HG03439 (cell line): ENCODE data around the gene C9orf152.
"Not testable (repeated sequence)": the region's sequence is repeated elsewhere in the genome, so short reads cannot be mapped to it uniquely, and the experiment has no call there.

Source experiments
- ATAC-seq: cut with Tn5 transposase; IDR thresholded peaks from one replicate; pipeline ENCODE4 v1.9.1; 2021; ENCODE audit warnings: mild to moderate bottlenecking, moderate library complexity; ENCODE audit not compliant: unreplicated experiment

The C9orf152 gene, protein sequence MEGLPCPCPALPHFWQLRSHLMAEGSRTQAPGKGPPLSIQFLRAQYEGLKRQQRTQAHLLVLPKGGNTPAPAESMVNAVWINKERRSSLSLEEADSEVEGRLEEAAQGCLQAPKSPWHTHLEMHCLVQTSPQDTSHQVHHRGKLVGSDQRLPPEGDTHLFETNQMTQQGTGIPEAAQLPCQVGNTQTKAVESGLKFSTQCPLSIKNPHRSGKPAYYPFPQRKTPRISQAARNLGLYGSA

DNA sequence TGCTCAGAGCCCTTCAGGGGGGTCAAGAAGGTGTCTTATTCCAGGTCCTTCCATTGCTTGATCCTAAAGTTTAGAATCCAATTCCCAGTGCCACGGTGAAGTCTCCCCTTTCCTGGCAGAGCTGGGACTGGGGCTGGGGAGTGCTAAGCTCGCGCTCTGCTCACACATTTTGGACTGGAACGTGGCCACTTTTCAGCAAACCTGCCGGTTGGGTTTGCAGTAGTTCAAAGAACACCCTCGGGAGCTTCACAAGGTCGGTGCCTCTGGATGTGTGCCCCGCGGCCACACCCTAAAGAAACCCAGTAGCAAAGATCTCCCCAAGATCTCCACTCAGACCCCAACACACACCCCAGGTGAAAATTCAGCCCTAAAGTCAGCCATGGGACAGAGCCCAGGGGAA lies at the start of gene C9orf152:
C9orf152 (minus strand) TSS at position 129 of the 400 bp plus-strand sequence. CDS start 580 bp downstream, outside the sequence.
- no peak for ATAC-seq

DNA sequence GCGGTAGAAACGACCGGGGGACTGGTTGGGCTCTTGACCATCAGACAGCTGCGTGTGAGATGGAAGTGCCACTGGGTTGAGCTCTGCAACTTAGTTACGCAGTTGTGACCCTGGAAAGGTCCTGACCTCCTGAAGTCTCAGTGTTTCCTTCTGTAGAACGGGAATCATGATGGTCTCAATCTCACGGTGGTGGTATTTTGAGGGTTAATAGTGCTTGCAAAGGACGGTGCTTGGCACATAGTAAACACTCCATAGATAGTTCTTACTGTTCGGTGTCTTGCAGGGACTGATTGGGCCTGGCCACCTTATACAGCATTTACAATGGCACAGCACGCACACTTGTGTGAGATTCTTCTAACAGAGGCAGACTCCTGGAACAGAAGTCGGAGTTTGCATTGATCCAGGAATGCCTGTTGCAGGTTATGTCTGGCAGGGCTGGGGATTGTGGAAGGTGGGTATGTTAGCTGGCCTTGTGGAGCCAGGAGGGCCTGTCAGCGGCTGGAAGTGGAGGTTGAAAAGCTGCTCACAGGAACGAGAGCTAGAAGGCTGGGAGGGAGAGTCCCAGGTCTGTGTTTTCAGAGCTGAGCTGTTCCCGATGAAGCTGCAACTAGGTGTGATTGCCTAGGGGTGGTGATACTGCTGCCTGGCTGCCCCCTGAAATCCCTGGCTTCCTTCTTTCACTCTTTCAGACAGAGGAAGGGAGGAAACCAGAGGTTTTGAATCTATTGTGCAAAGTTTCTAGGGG lies 49.3 kb upstream of the C9orf152 start:
- ATAC-seq = peak; percentile 1

DNA sequence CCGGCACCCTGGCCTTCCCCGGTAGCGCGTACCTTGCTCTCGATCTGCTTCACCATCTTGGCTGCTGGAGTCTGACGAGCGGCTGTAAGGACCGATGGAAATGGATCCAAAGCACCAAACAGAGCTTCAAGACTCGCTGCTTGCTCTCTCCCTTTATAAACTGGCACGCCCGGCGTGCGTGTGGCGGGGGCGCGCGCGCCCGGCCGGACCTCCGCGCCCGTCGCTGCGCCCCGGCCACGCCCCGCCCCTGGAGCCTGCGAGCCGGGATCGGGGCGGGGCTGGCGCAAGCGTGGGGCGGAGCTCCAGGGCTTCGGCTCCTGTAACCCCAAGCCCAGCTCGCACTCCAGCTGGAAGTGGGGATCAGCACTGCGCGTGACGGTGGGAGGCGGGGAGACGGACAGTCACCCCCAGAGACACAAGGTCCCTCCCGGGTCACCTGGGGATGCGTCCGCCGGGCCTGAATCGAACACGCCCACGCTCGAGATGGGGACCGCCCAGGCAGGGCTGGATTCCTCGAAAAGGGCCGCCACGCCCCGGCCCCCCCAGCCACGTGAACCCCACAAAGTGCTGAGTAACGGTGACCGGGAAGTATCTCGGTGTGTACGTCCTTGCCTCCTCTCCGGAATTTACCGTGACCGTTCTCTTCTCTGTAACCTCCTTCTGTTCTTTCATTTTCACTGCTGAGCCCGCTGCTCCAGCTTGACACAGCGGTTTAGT lies 48.6 kb upstream of the C9orf152 start, which contains the start of gene TXN:
TXN (minus strand) TSS at position 128 of the 717 bp plus-strand sequence; CDS start at position 56, 72 bp downstream.
- ATAC-seq = peak; percentile 68

DNA sequence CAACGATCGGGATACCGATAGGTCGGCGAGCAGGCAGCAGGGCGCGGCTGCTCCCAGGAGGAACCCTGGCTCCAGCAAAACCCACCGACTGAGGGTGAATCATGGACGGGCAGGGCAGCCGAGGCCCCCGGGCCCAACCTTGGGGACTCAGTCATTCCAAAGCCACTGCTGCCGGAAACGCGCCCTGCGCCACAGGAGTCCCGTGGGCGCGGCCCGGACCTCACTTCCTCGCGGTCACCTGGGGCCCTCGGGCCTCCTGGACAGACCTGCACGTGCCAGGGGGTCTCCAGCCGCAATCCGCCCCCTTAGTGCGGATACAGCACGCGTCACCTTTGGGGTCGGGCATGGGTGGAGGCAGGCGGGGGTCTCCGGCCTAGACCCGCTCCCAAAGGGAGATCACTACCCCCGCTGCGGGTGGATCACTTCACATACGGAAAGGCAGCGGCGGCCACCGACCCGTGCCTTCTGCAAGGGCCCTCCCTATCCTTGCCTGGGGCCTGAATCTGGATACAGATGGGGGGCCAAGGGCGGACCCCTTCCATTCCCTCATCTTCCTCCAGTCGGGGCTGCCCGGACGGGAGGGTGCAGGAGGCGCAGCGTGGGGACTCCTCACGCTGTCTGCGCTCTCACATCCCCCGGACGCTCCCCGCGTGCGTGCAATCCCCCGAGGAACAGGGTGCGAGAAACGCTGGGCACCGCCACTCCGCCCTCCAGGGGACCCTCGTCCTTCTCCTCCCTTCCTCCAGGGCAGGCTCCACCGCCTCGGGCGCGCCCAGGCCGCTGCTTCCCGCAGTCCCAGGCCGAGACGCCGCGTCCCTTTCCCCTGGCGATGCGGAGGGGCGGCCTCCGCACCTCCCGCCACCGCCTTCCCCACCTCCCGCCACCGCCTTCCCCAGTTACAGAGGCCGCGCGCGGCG lies 47.8 kb upstream of the C9orf152 start:
- ATAC-seq = peak; percentile 21

DNA sequence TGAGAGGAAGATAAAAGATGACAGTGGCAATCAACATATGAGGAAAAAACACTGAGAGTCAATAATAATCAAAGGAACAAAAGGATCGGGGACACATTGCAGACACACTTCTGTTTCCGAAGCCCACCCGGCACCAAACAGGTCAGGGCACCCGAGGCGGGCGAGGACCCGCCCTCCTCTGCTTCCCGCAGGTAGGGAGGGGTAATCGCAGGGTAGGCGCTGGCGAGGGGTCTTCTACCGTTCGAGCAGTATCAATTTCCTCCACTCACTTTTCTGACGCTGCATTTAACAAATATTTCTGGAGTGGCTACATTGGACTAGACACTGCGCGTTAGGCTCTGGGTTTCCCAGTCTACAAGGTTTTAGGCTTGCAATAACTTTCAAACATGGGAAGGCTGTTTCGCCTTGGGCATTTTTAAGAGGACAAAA lies 47.1 kb upstream of the C9orf152 start:
- no peak for ATAC-seq

DNA sequence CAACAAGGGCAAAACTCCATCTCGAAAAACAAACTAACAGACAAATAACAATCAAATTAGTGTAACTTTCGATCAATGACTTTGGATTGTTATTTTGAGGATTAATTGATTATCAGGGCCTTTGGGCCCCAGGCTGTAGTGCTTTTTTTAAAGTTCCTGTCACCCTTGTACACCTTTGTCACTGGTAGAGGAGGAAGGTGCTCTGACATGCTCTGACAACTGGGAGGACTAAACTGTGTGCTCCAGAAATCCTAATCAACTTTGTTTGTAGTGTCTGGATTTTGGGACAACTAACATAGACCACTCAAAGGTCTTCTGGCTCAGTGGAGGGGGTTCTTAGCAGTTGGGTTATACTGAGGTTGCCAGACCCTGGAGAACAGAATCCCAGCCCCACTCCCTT lies 46.5 kb upstream of the C9orf152 start:
- ATAC-seq = no peak

DNA sequence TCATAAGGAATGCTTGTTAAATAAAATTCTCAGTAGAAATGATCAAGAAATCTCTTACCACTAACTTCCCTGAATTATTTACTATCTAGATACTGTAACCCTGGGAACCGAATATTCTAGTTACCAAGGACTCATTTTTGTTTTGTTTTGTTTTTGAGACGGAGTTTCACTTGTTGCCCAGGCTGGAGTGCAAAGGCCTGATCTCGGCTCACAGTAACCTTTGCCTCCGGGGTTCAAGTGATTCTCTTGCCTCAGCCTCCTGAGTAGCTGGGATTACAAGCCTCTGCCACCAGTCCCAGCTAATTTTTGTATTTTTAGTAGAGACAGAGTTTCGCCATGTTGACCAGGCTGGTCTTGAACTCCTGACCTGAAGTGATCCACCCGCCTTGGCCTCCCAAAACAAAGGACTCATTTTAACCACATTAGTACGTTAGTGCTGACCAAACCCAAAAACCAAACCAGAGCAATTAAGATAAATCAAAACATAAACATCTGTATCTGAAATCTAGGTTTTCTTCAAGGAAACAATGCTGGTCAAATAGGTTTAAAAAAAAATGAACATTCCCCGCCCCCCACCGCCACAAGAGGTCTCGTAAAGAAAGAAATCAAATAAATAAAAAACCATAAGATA lies 44.7 kb upstream of the C9orf152 start:
- no peak for ATAC-seq

DNA sequence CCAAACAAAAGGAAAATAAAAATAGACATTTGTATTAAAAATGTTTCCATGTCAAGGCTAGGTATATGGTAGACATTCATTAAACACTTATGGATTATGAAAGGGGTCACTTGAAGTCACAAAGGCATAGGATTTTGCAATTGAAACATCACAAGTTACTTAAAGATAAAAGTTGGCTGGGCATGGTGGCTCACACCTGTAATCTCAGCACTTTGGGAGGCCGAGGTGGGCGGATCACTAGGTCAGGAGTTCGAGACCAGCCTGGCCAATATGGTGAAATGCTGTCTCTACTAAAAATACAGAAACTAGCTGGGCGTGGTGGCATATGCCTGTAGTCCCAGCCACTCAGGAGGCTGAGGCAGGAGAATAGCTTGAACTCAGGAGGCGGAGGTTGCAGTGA lies 43.8 kb upstream of the C9orf152 start:
- not testable (repeated sequence) for ATAC-seq

DNA sequence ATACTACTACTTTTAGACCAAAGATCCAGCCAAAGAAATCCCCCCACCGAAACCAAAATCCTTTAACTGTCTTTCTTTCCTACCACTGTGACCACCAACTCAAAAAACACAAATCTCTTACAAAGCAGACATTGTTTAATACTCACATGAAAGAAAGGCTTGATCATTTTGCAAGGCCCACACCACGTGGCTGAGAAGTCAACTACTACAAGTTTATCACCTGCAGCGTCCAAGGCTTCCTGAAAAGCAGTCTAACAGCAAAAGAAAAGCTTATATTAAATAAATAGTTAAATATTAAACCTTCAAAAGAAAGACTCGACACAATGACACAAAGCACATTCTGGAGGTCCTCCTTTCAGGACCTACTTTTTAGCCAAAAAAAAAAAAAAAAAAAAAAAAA lies 43.3 kb upstream of the C9orf152 start:
- ATAC-seq = no peak

DNA sequence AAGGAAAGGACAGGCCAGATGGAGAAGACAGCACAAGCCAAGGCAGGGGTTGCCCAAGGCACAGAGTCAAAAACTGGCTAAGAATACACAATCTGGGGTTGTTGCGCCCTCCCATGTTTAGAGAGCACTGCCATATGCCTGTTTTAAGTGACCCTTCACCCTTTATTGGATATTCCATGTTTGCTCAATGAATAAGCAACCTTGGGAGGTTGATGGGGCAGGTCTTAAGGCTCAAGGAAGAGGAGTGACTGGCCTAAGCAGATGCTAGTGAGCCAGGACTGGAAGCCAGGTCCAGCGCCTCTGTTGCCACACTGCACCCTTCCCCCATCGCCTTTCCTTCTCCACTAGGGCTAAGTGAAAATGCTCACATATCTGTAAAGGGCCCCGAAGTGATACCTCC lies 41.6 kb upstream of the C9orf152 start:
- ATAC-seq = no peak

DNA sequence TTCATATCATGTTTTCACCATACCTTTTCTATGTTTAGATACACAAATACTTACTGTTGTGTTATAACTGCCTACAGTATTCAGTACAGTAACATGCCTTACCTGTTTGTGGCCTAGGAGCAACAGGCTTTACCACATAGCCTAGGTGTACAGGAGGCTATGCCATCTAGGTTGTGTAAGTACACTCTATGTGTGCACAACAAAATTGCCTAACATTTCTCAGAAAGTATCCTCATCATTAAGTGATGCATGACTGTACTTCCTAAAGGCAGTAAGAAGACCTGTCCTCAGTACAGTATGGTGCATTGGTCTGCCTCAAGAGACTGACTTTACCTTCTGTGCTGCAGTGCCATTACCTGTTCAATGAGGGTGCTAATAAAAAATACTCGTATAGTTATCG lies 40.4 kb upstream of the C9orf152 start:
- no peak for ATAC-seq

DNA sequence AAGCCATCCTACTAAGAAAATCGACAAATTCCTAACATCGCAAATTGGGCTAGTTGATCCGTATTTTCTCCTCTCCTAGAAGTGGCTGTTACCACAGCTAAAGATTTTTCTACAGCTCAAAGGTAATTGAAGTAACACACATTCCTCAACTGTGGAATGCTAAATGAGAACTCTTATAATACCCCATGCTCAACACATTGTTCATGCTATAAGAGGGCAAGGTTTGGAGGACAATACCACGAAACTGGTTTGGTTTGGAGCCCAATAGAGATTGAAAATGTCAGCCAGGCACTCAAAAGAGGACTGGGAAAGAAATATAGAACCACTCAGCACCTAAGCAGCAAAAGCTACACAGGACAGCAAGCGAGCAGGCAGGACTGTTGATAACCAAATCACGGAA lies 38.3 kb upstream of the C9orf152 start:
- no peak for ATAC-seq

DNA sequence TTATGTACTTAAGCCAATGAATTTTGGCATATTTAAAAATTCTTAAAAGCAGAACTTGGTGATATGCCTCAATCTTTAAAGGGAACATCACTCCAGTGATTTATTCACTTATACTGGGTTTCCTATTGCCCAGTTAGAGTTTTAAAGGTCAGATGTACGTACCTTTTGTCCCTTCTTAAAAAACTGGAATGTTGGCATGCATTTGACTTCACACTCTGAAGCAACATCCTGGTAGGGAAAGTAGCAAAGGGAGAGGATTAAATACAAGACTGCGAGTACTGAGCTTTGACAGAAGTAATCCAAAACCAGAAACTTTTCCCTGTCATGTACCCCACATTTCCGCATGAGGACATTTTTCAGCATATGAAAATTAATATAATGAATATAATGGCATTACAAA lies 36.7 kb upstream of the C9orf152 start:
- no peak for ATAC-seq

DNA sequence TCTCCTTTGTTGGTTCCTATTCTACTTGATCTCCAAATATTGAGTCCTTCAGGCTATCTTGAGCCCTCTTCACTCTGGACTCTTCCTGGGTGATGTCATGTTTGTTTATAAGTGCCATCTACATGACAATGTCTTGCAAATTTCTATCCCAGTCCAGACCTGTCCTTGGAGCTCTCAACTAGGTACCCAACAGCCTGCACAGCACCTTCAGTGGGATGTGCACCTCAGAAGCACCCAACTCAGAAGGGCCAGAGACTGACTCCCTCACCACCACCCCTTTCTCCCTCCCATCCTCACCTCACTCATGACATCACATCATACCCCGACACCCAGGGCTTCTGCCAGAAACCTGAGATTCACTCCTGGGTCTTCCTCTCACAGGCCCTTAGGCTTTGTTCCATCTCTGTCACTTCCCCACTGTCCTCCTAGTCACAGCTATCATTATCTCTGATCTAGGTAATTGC lies 33.9 kb upstream of the C9orf152 start:
- ATAC-seq = no peak

DNA sequence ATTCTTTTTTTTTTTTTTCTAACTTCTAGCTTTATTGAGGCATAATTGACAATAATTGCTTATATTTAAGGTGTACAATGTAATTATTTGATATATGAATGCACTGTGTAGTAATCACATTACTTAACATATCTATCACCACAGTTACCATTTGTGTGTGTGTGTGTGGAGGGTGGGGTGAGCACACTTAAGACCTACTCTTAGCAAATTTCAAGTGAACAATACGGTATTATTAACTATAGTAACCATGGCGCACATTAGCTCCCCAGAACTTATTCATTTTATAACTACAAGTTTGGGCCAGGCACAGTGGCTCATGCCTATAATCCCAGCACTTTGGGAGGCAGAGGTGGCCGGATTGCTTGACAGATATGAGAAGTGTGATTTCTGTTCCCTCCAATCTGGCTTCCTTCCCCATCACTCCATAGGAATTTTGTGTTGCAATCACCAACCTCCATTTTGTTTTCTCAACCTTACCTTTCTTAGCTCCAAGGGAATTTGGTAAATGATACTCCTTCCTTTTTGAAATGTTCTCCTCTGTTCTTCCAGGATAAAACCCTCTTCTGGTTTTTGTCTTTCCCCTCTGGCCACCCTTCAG lies 33.4 kb upstream of the C9orf152 start:
- no peak for ATAC-seq

DNA sequence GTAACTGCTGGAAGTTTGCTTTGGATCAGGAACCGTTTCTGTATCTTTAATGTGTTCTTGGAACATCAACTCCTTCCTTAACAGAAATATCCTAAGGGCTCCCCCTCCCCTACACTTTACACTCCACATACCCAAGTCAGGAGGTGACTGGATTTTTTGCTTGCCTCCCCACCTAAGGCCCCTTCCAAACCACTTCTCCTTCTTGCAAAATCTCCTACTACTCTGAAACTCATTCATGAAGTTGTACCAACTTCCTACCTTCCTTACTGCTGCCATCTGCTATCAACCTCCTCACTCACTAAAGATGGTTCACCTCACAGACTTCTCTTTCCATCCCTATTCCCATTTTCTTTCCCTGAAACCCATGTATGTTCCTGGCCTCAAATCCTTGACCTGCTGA lies 32.2 kb upstream of the C9orf152 start:
- no peak for ATAC-seq

DNA sequence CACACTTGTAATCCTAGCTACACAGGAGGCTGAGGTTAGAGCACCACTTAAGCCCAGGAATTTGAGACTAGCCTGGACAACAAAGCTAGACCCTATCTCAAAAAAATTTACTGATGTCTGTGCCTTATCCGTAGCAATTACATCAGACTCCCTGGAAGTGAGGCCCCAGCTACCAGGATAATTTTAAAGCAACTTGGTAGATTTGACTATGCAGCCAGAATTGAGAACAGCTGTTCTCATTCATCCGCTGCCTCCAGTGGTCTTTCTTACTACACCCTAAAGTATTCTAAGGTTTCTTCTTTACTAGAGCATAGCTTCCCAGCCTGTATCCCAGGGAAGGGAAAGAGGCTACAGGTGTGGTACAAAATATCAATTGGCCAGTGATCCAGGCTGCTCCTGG lies 20.4 kb upstream of the C9orf152 start:
- ATAC-seq = no peak

DNA sequence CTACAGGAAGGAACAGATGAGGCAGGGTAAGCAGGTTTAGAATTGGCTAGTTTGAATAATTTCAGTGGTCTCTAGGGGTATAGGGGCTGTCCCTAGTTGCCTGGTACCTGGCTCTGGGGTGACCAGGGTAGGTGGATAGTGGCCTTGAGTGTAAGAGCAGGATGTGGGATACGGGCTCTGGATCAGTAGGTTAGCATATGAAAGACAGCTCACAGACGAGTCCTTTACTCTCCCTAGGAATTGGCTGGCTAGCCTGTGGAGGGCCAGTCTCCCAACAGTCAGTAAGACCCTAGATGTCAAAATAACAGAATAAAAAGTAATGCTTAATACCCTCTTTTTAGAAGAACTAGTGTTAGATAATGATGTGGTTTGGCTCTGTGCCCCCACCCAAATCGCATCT lies 16.6 kb upstream of the C9orf152 start:
- no peak for ATAC-seq

DNA sequence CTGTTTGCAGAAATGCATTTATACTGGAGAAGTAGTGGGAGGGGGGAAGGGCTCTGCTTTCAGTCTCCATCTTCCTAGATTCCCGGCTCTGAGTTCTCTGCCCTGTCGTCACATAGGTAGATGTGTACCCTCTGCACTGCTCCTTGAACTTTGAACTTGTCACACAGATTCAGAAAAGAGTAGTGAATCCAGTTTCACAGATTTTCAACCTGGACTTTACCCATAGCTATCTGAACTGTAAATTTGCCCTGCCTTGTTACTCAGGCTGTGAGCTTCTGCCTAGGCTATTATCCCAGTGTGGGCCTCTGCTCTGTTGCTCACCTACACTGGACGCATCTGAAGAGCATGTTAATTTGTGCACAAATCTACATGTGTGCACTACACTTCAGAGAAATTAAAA lies 12.8 kb upstream of the C9orf152 start:
- no peak for ATAC-seq

DNA sequence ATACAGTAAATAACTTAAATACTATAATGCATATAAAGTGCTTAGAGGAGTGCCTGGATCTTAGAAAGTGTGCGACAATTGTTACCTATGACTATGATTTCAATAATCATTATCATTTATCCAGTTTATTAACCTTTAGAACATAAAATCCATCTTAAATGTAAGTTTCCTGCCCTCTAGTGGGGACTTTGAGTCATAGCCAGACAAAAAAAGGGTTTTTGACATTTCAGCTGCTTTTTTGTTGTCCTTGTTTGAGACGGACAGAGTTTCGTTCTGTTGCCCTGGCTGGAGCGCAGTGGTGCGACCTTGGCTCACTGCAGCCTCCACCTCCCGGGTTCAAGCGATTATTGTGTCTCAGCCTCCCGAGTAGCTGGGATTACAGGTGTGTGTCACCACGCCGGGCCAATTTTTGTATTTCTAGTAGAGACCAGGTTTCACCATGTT lies 9.7 kb upstream of the C9orf152 start:
- no peak for ATAC-seq
